ENCODE data around the gene KLF2.

GRCh38 chr19:16361926-16362325 lies 37.3 kb downstream of the KLF2 start:
- TF ChIP-seq GATA3 (IDR thresholded peaks at IDR 0.05; ENCODE audit: low read depth, low read length) (no peak), GATA2 (IDR thresholded peaks at IDR 0.05; ENCODE audit: low read depth, low read length) (no peak)
